Loucy (cell line): ENCODE data around the gene GIT1.

Source experiments
- EZH2phosphoT487 ChIP-seq: fragments of 200-600 bp; IDR thresholded peaks from 2 replicates; pipeline ENCODE4 v1.6.1; 2018; ENCODE audit warnings: antibody characterized with exemption, mild to moderate bottlenecking, moderate library complexity, borderline replicate concordance
- TF ChIP-seq, protein P1 (sequence below): fragments of 200-600 bp; sonication (generic); conservative IDR thresholded peaks from 2 replicates; pipeline ENCODE4 v1.5.1; 2014; ENCODE audit warnings: mild to moderate bottlenecking, antibody characterized with exemption, low read length

DNA sequence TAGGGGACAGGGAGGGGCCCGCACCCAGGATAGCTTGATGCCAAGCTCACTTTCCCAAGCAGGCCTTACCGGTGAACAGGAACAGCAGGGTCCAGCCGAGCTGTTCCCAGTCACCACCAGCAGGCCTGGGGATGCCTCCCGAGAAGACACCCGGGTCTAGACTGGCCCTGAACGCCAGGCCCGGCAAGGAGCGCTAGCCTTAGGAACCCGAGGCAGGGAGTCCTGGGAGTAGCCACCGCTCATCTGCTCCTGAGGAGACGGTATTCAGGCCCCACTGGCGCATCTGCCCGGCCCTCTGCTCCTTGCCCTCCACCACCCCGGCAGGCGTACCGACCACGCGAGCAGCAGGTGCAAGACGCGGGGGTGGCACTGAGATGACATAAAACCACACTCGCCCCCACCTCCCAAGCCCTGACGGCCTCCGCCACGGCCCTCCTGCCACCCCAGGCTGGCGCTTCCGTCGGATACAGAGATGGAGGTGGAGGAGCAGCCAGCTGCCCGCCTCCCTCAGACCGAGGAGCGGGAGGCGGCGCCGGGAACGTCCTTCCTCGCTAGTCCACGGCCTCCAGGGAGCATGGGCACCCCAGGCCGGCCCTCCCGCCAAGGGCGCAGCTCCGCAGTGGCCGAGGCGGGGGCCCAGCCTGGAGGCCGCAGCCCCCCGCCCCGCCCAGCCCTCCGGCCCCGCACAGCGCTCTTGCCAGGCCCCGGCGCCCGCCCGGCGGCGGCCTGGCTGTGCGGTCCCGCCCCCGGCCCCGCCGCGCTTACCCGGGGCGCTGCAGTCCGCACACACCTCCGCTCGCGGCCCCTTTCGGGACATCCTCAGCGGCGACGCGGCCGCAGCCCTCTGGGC is 661 bp downstream of the GIT1 start:
- no peak for TF ChIP-seq EZH2phosphoT487
- TF ChIP-seq, protein P1, sequence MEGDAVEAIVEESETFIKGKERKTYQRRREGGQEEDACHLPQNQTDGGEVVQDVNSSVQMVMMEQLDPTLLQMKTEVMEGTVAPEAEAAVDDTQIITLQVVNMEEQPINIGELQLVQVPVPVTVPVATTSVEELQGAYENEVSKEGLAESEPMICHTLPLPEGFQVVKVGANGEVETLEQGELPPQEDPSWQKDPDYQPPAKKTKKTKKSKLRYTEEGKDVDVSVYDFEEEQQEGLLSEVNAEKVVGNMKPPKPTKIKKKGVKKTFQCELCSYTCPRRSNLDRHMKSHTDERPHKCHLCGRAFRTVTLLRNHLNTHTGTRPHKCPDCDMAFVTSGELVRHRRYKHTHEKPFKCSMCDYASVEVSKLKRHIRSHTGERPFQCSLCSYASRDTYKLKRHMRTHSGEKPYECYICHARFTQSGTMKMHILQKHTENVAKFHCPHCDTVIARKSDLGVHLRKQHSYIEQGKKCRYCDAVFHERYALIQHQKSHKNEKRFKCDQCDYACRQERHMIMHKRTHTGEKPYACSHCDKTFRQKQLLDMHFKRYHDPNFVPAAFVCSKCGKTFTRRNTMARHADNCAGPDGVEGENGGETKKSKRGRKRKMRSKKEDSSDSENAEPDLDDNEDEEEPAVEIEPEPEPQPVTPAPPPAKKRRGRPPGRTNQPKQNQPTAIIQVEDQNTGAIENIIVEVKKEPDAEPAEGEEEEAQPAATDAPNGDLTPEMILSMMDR: no peak
